Measurements from ENCODE around the gene ZNF81. TPM values are rescaled to one million over a fixed set of nuclear protein-coding genes. Genes with fewer than 3 reads are reported as not detected.
"Not testable (repeated sequence)": the region's sequence is repeated elsewhere in the genome, so short reads cannot be mapped to it uniquely, and the experiment has no call there.

Gene ZNF81
- total RNA-seq, 1 donor from 2014 or later, result 19.4 TPM

- Mint-ChIP-seq H3K27me3 (ENCODE audit: unreplicated experiment) (no peaks in the 10 kb centered on the region), H3K27ac (ENCODE audit: unreplicated experiment) (no peak overlapping the region), H3K4me1 (ENCODE audit: low read depth, unreplicated experiment) (no peaks in the 10 kb centered on the region), H3K36me3 (ENCODE audit: unreplicated experiment) (no peaks in the 10 kb centered on the region), H3K4me3 (ENCODE audit: unreplicated experiment) (no peak overlapping the region), H3K9me3 (ENCODE audit: unreplicated experiment) (no peaks in the 10 kb centered on the region)
- no peak for TF ChIP-seq CTCF (IDR thresholded peaks at IDR 0.05; ENCODE audit: partially characterized antibody, unreplicated experiment)
- no peak for DNase-seq
Measured at GRCh38 chrX:47846040-47846439, 9.3 kb downstream of the ZNF81 start.

- Mint-ChIP-seq H3K4me3 (ENCODE audit: unreplicated experiment) (no peak overlapping the region), H3K36me3 (ENCODE audit: unreplicated experiment) (no peaks in the 10 kb centered on the region), H3K27ac (ENCODE audit: unreplicated experiment) (no peak overlapping the region), H3K9me3 (ENCODE audit: unreplicated experiment) (no peaks in the 10 kb centered on the region), H3K27me3 (ENCODE audit: unreplicated experiment) (no peaks in the 10 kb centered on the region), H3K4me1 (ENCODE audit: low read depth, unreplicated experiment) (no peaks in the 10 kb centered on the region)
- DNase-seq, result no peak
- no peak for TF ChIP-seq CTCF (IDR thresholded peaks at IDR 0.05; ENCODE audit: partially characterized antibody, unreplicated experiment)
Measured at GRCh38 chrX:47849778-47850177, 13.1 kb downstream of the ZNF81 start.

GRCh38 chrX:47850389-47850788 lies 13.7 kb downstream of the ZNF81 start:
- not testable (repeated sequence) for H3K4me3 Mint-ChIP-seq (ENCODE audit: unreplicated experiment); H3K9me3 Mint-ChIP-seq (ENCODE audit: unreplicated experiment)

GRCh38 chrX:47850901-47851300 lies 14.2 kb downstream of the ZNF81 start:
- no peak overlapping the region for H3K4me3 Mint-ChIP-seq (ENCODE audit: unreplicated experiment)
- no peaks in the 10 kb centered on the region for H3K27me3 Mint-ChIP-seq (ENCODE audit: unreplicated experiment)
- H3K9me3 Mint-ChIP-seq (ENCODE audit: unreplicated experiment), result no peaks in the 10 kb centered on the region
- H3K4me1 Mint-ChIP-seq (ENCODE audit: low read depth, unreplicated experiment), result no peaks in the 10 kb centered on the region
- no peak overlapping the region for H3K27ac Mint-ChIP-seq (ENCODE audit: unreplicated experiment)
- DNase-seq, result no peak
- no peak for TF ChIP-seq CTCF (IDR thresholded peaks at IDR 0.05; ENCODE audit: partially characterized antibody, unreplicated experiment)
- H3K36me3 Mint-ChIP-seq (ENCODE audit: unreplicated experiment), result no peaks in the 10 kb centered on the region

More at GRCh38 chrX:47850389-47850788, 13.7 kb downstream of the ZNF81 start:
- not testable (repeated sequence) for H3K27me3 Mint-ChIP-seq (ENCODE audit: unreplicated experiment); H3K4me1 Mint-ChIP-seq (ENCODE audit: low read depth, unreplicated experiment); H3K27ac Mint-ChIP-seq (ENCODE audit: unreplicated experiment); DNase-seq; H3K36me3 Mint-ChIP-seq (ENCODE audit: unreplicated experiment)

GRCh38 chrX:47854474-47854873 lies 17.8 kb downstream of the ZNF81 start:
- H3K9me3 Mint-ChIP-seq (ENCODE audit: unreplicated experiment), result no peaks in the 10 kb centered on the region
- no peak overlapping the region for H3K4me3 Mint-ChIP-seq (ENCODE audit: unreplicated experiment)
- no peak overlapping the region for H3K27ac Mint-ChIP-seq (ENCODE audit: unreplicated experiment)
- H3K4me1 Mint-ChIP-seq (ENCODE audit: low read depth, unreplicated experiment), result no peaks in the 10 kb centered on the region
- TF ChIP-seq CTCF (IDR thresholded peaks at IDR 0.05; ENCODE audit: partially characterized antibody, unreplicated experiment), result no peak
- H3K36me3 Mint-ChIP-seq (ENCODE audit: unreplicated experiment), result no peaks in the 10 kb centered on the region
- peak; percentile 30 for DNase-seq
- no peaks in the 10 kb centered on the region for H3K27me3 Mint-ChIP-seq (ENCODE audit: unreplicated experiment)

GRCh38 chrX:47859686-47860085 lies 23.0 kb downstream of the ZNF81 start:
- Mint-ChIP-seq H3K27ac (ENCODE audit: unreplicated experiment) (no peak overlapping the region), H3K4me1 (ENCODE audit: low read depth, unreplicated experiment) (no peaks in the 10 kb centered on the region), H3K9me3 (ENCODE audit: unreplicated experiment) (no peaks in the 10 kb centered on the region), H3K27me3 (ENCODE audit: unreplicated experiment) (no peaks in the 10 kb centered on the region), H3K4me3 (ENCODE audit: unreplicated experiment) (no peak overlapping the region), H3K36me3 (ENCODE audit: unreplicated experiment) (no peaks in the 10 kb centered on the region)
- no peak for DNase-seq
- no peak for TF ChIP-seq CTCF (IDR thresholded peaks at IDR 0.05; ENCODE audit: partially characterized antibody, unreplicated experiment)

Measured in glutamatergic neuron (in vitro differentiated cells).